H54 (cell line): ENCODE measurements around the gene ERI3.

ENCODE experiments used
- DNase-seq: peaks from one replicate; pipeline ENCODE4 v3.0.0; 2011; ENCODE audit warnings: low spot score, mixed read lengths; ENCODE audit not compliant: insufficient read length
- FAIRE-seq: peaks from 3 replicates; lab custom pipeline; 2011; peaks lifted over from hg19 to GRCh38; lab: Jason Lieb, UNC
- POLR2A ChIP-seq: IDR thresholded peaks from 2 replicates; pipeline ENCODE4 v1.6.1; 2011; ENCODE audit warnings: low read depth, mild to moderate bottlenecking, low read length

The ERI3 gene

DNA sequence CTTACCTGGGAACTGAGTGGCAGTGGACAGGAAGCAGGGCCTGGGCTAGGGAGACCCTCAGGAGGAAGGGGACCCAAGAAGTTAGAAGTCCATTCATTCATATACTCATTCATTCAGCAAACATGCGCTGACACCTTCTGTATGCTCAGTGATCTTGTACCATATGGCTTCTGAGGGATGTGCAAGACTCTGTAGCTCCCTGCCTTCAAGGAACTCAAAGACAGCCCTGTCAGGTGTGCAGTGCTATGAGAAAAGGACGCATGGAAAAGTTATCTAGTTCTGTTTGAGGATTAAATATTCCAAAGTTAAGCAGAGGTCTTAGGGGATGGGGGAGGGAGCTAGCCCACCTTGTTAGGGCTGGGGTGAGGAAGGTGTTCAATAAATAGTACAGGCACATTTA is 129.3 kb downstream of the ERI3 start:
- TF ChIP-seq POLR2A = no peak
- DNase-seq (no peak), FAIRE-seq (no peak)

DNA sequence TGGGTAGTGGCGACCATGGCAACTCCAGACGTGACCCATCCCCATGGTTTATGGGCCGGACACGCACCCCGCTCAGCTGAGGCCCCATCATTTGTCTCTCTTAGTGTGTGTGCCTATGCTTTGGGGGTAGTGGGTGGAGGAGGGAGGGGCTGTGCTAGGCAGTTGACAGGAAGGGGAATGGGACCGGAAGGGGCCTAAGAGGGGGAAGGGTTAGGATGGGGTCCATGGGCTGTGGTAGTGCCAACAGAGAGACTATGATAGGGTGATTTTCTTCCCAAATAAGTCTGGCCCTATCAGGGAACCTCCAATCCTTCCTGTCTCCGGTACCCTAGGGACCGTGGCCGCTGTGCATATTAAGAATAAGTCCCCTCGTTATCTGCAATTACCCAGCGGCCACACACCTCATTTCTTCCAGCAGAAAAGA is 131.9 kb downstream of the ERI3 start:
- TF ChIP-seq POLR2A = no peak
- DNase-seq = no peak
- no peak for FAIRE-seq

DNA sequence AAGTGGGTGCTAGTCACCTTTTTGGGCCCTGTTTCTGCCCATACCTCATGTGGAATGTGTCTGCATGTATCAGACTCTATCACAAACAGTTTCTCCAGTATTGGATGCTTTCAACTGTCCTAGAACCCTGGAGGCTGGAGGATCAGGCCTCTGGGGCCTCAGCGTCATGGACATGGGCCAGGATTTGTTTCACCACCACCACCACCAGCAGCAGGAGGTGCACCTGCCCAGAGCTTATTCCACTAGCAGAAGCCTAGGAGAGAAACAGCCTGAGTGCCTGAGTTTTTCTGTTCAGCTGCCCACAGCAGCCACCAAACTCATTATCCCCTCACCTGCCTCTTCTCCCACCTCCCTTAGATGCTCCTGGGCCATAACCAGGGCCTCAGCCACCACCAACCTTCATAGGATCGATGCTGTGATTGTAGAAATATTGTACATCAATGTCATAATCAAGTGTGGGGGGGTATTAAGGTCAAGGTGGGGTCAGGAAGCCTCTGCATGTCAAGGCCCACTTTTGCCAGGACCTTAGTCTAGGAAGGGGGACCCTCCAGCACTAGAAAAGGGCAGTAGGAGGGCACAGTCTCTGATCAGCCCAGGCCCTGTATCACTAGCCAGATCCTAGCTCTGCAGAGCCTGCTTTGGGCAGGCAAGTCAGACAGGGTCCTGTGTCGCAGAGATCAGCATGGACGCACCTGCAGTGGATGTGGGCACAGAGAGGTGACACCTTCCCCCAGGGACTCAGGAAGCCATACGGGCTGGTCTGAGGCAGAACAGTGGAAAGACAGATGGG is 132.5 kb downstream of the ERI3 start:
- no peak for TF ChIP-seq POLR2A
- DNase-seq (no peak), FAIRE-seq (no peak)

DNA sequence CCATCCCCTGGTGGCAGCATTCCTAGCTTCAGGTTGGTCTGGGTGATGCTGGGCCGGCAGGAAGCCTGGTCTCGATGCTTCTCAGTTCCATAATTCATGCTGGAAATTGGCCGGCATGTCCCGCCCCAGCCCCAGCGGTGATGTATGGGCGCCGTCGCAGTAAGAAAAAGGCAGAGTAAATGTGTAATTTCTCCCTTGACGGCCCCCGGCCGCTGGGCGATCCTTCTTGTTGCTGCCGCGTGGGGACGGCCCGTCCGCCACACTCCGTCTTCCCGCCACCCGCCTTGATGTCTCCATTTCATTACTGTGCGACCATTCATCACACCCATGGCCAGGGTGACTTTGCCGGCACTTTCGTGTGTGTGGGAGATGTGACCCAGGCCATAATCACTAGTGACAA is 133.3 kb downstream of the ERI3 start:
- DNase-seq (no peak), FAIRE-seq (no peak)
- TF ChIP-seq POLR2A = no peak

DNA sequence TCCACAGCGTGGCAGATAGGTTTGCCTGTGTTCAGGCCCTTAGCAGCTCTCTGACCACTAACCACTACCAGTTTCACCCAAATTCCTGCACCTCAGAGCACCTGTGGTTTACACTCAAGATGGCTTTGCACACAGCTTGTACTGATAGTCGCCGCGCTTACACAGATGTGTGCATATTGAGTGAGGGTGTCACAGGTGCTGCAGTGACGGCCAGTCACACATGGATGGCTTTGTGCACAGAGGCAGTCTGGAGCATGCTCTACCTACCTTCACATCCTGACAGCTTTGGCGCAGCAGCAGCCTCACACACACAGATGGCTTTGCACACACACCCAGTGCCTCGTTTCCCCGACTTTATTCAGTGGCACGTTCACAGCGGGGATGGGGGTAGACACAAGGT is 134.3 kb downstream of the ERI3 start:
- FAIRE-seq (no peak), DNase-seq (no peak)
- TF ChIP-seq POLR2A = no peak

DNA sequence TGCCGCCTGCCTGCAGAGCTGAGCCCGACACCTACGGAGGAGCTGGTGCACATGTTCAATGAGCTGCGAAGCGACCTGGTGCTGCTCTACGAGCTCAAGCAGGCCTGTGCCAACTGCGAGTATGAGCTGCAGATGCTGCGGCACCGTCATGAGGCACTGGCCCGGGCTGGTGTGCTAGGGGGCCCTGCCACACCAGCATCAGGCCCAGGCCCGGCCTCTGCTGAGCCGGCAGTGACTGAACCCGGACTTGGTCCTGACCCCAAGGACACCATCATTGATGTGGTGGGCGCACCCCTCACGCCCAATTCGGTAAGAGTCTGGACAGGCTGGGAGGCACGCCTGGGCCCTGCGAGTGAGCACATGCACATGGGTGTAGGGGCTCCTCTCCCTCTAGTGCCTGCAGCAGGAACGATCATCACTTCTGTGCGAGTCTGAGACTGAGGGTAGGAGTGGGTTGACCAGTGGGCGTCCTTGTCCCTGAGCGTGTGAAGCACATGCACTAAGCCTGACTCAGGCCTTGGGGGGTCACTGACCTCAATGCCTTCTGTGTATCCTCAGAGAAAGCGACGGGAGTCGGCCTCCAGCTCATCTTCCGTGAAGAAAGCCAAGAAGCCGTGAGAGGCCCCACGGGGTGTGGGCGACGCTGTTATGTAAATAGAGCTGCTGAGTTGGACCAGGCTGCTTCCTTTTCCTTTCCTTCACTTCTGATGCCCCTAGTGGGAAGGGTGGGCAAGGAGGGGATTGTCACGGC is 134.9 kb downstream of the ERI3 start:
- FAIRE-seq (no peak), DNase-seq (no peak)
- TF ChIP-seq POLR2A = no peak

DNA sequence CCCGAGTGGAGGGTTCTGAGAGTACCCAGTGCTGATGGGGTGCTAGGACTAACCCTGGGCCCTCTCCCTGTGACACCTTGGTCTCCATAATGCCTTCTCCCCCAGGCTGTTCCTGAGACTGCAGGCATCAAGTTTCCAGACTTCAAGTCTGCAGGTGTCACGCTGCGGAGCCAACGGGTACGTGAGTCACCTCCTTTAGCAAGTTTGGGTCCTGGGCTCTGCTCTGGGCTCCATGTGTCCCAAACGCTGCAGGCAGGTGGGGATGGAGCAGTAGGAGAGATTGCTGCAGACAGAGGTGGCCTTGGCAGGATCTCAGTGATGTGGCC is 135.8 kb downstream of the ERI3 start:
- FAIRE-seq (no peak), DNase-seq (no peak)
- TF ChIP-seq POLR2A = no peak

DNA sequence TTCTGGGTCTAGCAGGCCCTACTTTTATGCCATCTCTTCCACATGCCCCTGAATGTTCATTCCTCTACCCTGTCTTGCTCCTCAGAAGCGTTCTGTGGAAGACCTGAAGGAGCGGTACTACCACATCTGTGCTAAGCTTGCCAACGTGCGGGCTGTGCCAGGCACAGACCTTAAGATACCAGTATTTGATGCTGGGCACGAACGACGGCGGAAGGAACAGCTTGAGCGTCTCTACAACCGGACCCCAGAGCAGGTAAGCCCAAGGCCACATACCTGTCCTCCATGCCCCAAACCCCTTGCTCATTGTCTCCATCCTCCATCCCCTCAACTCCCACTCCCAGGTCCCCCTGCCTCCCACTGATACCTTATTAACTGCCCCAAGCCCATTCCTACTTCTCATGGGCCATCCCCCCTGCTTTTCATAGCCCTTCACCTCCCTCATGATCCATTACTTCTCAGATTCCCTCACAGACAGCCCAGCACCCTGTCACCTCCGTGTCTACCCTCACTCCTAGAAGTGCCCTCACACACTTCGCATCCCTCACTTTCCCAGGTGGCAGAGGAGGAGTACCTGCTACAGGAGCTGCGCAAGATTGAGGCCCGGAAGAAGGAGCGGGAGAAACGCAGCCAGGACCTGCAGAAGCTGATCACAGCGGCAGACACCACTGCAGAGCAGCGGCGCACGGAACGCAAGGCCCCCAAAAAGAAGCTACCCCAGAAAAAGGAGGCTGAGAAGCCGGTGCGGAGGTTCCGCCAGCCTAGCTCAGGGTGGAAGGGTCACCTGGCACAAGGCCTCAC is 136.4 kb downstream of the ERI3 start:
- TF ChIP-seq POLR2A = no peak
- DNase-seq (no peak), FAIRE-seq (no peak)

DNA sequence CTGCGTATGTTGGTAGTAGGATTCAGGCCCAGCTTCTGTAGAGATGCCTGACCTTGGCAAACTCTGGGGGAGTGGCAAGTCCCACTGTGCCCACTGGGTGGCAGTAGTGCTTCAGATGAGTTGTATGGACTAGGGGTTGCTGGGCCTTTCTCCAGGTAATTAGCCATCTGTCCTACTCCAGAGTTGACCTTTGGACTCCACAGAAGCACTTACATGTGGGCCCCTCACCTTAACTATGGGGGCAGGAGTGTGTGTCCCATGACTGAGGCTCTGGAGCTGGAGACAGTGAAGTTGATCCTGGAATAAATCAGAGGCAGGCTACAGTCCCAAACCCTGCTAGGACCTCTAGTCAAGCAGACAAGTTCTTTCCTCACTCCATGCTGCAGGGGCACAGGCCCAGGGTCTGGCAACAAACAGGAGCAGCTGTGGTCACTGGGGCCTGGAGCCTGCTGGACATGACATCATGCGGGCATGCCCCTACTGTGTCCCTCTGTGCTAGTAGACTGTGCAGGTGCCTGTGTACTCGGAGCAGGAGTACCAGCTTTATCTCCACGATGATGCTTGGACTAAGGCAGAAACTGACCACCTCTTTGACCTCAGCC is 137.1 kb downstream of the ERI3 start:
- DNase-seq (no peak), FAIRE-seq (peak; percentile 20)
- TF ChIP-seq POLR2A = no peak

DNA sequence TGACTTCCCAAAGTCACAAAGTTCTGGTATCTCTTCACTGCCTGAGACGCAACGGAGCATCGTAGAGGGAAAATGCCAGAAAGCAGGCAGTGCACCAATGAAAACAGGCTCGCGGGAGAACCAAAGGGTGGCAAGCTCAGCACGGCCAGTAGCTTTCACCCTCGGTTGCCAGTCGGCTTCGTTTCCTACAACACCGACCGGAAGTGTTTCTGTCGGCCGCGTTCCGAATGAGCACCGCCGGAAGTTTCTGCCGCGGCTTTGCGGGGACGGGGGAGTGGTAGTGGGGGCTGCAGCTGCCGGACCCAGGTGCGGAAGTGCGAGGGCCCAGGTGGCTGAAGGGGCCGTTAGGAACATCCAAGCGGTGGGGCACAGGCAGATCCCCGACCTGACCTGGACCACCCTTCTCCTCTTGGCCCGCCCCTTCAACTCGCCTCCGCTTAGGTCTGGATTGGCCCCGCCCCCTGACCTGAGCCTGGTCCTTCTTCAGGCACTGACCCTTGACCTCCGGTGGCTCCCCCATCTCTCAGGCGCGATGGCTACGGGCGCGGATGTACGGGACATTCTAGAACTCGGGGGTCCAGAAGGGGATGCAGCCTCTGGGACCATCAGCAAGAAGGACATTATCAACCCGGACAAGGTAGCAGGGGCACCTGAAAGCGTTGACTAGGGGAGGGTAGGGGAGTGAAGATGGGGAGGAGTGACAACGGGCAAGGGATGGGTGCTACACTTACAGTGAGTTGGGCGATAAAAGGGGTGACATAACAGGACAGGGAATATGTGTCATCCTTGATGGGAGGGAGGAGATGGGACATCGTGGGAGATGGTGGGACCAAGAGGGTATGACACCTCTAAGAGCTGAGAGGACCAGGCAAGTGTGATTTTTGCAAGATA is 141.6 kb downstream of the ERI3 start, which contains the start of gene DMAP1:
Gene DMAP1 (plus strand): TSS at position 250 of the 891 bp plus-strand sequence. CDS start 283 bp downstream, at position 533.
- DNase-seq (peak; percentile 60), FAIRE-seq (no peak)
- TF ChIP-seq POLR2A = peak; percentile 32; the same call in 1 of the 2 replicates

DNA sequence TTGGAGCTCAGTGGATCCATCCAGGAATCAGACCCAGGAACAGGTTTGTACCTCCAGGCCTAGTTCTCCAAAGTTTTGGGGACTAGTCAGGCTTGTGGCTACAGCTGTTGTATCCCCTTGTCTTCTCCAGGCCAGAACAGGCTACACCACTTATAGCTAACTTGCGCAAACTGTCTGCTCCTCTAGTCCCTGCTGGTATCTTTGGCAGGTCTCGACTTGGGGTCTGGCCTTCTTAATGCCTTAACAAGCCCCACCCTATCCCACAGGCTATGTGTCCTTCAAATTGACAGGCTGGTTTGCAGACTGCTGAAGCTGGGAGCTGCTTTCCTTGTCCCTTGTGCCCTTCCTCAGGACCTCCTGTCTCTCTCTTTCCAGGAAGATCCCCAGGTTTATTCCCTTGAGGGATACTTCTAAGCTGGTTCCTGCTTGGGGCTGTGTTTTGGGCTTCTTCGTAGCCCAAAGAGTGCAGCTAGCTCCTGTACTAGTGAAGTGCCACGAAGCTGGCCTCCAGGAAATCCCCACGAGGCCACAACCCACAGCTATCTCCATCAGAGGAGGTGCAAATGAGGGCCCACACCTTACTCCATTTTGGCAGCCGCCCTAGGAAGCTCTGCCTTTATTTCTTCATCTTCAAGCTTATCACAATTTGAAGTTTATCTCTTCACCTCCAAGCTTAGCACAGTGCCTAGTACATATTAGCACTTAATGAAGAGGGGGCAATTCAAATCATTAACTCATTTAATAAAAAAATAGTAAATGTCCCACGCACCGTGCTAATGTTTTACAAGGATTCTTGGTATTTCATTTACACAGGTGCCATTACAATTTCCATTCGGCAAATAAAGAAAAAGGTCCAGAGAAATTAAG is 142.5 kb downstream of the ERI3 start:
- DNase-seq (no peak), FAIRE-seq (no peak)
- TF ChIP-seq POLR2A = no peak

DNA sequence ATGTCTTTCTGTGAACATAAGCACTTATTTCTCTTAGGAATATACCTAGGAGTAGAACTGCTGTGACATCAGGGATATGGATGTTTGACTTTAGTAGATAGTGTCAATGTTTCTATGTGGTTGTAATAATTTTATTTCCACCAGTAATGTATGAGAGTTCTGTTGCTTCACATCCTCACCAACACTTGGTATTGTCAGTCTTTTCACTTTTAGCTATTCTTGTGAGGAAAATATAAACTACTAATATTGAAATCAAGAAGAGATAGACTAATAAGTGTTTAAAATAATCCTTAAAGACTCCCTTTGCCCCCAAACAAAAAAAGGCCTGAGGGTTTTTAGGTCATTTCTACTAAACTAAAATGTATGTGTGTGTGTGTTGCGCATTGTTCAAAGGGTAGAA is 144.5 kb downstream of the ERI3 start:
- TF ChIP-seq POLR2A = no peak
- no peak for FAIRE-seq
- no peak for DNase-seq
